NCI-H524 (cell line): ENCODE data around the gene PPIL1.

ENCODE experiments used
- DNase-seq, 2 experiments: peaks; one replicate each; lab custom pipeline; 2025; lab: John Stamatoyannopoulos, UW

Gene PPIL1

DNA sequence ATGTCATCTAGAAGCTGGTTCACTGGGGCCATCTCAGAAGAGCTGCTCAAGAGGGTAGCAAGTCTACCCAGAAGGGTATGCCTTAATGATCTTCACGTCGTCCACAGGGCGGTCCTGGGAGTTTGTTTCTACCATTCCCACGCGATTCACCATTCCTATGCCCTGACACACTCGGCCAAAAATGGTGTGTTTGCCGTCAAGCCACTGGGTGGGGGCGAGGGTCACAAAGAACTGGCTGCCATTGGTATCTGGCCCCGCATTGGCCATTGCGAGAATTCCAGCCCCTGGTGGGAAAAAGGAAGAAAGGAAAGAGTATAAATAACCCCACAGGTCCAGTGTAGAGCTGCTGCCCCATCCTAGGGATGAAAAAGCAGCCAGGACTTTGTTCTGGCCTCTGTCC lies 18.9 kb downstream of the PPIL1 start:
- DNase-seq = no peak

- DNase-seq = no peak
Measured at GRCh38 chr6:36853325-36853724, 21.3 kb downstream of the PPIL1 start.

DNA sequence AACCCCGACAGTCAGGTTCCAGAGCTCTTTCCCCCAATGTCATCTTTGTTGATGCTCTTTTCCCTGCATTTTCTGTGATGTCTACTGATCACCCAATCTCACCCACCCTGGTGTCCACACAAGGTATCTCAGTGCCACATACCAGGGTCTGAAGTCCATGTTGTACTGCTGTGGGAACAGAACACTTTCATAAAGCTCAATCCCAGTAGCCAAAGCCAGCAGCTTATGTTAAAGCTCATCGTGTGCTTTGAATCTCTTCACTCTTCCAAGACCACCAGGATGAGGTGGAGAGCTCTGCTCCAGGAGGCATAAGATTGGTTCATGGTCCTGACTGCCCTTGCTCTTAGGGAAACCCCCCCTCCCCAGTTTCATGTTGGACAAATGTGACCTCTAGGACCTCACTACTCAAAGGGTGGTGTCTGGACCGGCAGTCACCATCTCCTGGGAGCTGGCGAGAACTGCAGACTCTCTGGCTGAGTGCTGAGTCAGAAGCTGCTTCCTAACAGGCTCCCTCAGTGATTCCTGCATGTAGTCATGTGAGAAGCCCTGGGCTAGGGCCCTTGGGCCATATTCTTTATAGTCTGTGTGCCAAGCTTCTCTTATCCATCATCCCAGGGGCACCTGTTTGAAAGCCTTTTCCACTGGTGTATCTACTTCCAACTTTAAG lies 22.0 kb downstream of the PPIL1 start:
- DNase-seq = no peak

- no peak for DNase-seq
Measured at GRCh38 chr6:36851626-36852025, 23.0 kb downstream of the PPIL1 start.

- DNase-seq = peak; percentile 38 to 75
Measured at GRCh38 chr6:36851149-36851614, 23.4 kb downstream of the PPIL1 start.

GRCh38 chr6:36850021-36850420 lies 24.6 kb downstream of the PPIL1 start:
- no peak for DNase-seq

DNA sequence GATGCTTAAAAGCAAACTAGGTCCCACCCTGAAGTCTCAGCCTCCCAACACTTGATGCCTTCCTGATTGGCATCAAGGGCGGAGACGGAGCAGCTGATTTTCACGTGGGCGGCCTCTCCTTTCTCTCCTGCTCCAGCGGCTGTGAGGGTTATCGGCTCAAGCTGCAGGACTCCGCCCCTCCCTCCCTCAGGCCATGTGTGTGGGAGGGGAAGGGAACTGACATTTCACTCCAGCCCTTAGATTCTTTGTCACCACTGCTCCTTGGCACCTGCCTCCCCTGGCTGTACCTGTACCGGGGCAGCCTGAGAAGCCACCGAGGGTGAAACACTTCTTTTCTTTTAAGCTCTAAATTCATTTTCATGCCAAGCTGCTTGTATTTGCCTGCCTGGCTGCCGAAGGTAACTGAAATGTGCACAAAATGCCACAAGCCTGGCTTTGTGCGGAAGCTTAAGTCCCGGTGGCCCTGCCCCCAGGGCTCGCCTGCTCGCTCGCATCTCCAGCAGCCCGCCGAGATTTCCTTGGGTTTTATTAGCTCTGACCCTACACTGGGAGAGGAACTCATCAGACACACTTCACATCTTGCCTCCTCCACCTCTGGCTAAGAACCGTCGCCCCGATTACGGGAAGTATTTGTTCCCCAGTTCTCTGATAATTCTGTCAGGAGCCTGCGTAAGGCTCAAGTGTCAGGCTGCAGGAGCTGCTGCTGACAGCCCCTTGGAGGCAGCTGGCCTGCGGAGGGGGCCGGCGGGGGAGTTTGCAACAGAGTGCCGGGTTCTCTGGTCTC lies 25.8 kb downstream of the PPIL1 start:
- DNase-seq = peak; percentile 55 to 56

DNA sequence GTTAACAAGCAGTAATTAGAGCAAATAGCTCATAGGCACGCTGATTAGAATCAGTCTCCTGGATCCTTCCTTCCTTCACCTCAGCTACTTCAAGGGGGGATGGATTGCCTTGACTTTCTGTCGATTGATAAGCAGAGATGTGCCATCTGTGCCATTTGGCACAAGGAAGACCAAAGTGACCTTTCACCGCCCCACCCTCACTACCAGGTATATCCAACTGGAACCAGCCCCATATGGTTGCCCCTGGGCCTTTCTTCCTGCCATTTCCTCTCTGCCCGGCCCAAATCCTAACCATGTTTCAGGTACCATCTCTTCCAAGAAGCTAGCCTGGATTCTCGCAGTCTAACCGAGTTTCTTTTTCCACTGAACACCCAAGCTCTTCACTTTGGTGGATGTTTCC lies 26.6 kb downstream of the PPIL1 start:
- peak in 1 of 2 experiments; percentile 12 for DNase-seq

GRCh38 chr6:36847152-36847551 lies 27.5 kb downstream of the PPIL1 start:
- peak; percentile 41 to 61 for DNase-seq

- DNase-seq = no peak
Measured at GRCh38 chr6:36845233-36845632, 29.4 kb downstream of the PPIL1 start.

DNA sequence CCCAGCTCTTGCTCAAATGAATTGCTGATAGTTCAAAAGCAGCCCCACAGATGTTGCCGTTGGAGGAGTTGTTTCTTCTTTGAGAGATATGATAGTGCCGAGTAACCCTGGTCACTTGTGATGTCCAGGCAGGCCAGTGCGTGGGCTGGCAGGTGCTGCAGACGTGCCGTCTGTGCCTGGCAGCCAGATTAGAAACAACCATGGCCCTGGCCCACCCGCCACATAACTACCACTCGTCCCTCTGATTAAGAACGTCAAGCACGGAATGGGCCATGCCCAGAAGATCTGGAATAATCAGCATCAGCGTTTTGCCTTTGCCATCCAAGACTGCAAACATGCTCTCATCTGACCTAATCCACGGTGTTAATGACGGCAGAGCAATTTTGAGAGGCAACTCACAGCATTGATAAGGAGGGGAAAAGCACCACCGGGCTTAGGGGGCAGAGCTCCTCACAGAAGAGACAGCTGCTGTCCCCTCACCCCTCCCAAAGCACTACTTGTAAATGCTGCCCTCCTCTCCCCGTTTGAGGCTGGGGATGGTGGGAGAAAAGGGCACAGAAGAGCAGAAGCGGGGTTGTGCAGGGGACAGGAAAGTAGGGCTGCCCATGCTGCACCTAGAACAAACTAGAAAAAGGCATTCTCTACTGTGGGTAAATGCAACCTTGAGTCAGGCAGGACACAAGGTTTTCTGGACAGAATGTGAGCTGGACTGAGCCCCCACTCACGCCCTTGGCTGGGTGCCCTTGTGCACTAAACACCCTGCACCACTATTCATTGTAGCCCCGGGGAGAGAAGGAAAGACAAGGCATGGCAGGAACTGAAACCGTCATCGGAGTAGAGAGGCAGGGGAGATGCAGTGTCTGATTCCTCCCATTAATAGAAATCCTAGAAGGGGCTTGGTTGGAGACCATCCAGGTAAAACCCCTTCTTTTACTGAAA lies 30.1 kb downstream of the PPIL1 start:
- DNase-seq = peak; percentile 68 to 83

DNA sequence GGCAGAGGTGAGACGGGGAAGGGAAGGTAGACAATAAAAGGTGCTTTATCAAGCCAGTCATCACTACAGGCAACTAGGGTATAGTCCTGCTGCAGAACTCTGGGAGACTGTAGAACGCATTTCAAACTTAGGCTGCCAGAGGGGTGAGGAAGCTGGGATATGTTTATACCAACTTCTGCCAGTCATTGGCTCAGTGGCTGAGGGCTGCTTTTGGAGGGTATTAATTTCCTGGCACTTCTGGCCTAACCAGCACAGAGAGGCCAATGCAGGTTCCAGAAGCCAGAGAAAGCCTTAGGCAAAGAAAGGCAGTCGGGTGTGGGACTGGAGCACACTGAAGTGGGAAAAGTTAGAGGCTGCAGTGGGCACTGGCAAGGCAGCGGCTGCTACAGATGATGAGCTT lies 31.4 kb downstream of the PPIL1 start:
- DNase-seq = no peak

- DNase-seq = no peak
Measured at GRCh38 chr6:36841756-36842155, 32.8 kb downstream of the PPIL1 start.

DNA sequence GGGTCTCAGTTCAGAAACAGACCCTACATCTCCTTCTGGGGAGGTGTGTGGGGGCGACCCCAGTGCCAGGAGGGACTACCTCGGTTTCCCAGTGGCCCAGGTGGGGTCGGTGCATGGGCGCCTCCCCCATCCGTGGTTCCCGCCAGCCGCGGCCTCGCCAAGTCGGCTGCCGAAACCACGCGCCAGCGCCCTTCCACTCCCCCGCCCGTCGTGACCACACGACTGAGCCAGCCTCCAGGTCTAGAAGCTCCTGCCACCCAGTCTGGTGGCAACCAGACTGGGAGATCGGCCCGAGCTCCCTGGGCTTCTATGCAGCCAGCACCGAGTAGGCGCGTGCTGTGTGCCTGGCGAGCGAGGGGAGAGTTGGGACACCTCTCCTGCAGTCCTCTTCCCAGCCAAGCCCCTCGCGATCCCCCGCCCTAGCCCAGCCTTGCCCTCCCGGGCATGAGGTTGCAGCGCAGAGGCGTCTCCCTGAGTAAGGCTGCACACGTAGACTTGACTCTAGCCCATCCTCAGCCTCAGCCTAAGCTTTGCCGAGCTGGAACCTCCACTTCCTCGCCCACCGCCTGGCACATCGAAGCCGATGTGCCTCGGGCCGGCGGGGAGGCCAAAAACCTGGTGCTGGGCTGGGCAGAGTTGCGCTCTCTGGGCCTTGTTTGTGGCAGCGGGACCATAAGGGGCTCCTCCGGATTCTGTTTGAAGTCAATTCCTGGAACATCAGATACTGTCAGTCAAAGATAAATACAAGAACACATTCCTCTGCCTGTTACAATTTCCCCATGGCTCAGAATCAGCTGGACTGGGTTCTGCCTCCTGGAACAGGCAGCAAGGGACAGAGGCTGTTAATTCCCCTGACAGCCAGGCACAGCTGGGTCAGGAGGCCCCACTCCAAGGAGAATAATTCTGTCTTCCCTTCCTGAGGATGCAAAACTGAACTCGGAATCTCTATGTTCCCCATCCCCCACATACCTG lies 33.9 kb downstream of the PPIL1 start:
- DNase-seq = no peak

- DNase-seq = peak in 1 of 2 experiments; percentile 40
Measured at GRCh38 chr6:36839749-36840431, 34.7 kb downstream of the PPIL1 start.

- DNase-seq = peak in 1 of 2 experiments; percentile 24
Measured at GRCh38 chr6:36838896-36839748, 35.5 kb downstream of the PPIL1 start, which contains the start of gene CPNE5. TSS of gene CPNE5 (minus strand) at chr6:36839444. CDS start at chr6:36839377, 67 bp downstream.

DNA sequence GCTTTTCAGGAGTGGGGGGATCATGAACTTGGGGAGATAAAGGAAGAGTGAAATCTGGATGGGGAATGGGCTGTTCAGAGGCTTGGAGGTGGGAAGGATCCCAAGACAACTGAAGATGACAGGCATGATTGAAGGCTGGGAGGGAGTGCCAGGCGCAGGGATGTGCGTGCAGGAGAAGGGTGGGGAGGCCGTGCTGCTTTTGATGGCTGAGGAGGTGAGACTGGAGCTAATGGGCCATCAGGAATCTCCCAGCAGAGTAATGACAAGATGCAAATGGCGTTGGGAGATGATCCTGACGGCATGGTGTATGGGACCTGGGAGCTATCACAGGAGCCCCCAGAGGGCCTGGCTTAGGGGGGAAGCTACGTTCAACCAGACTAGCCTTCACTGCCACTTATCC lies 36.9 kb downstream of the PPIL1 start:
- DNase-seq = no peak

DNA sequence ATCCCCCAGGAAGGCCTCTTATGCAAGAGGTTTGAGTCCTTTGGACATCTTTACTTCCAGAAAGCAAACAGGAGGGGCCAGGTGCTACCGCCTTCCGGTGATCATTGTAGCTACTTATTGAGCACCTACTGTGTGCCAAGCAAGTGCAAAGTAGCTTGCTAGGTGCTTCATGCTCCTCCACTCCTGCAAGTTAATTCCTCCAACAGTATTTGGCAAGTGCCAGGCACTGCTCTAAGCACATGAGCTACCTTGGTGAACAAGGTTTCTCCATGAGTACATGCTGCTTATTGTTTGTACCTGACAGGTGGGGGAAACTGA lies 37.6 kb downstream of the PPIL1 start:
- no peak for DNase-seq
